Stimulated activated CD4-positive, alpha-beta T cell treated with anti-CD3 and anti-CD28 coated beads, Interleukin-15, amount 100 ng/mL, for 24 hours (primary cell): Measurements from ENCODE around the gene RNGTT.
"Not testable (repeated sequence)": the region's sequence is repeated elsewhere in the genome, so short reads cannot be mapped to it uniquely, and the experiment has no call there.

Experiments used
- DNase-seq: peaks from one replicate; pipeline ENCODE4 v3.0.0-alpha.2; 2020

RNGTT gene

DNA sequence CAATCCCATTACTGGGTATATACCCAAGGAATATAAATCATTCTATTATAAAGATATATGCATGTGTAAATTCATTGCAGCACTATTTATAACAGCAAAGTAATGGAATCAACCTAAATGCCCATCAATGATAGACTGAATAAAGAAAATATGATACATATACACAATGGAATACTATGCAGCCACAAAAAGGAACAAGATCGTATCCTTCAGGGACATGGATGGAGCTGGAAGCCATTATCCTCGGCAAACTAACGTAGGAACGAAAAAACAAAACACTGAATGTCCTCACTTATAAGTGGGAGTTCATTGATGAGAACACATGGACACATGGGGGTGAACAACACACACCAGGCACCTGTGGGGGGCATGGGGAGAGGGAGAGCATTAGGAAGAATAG lies 156.7 kb downstream of the RNGTT start:
- DNase-seq = no peak

DNA sequence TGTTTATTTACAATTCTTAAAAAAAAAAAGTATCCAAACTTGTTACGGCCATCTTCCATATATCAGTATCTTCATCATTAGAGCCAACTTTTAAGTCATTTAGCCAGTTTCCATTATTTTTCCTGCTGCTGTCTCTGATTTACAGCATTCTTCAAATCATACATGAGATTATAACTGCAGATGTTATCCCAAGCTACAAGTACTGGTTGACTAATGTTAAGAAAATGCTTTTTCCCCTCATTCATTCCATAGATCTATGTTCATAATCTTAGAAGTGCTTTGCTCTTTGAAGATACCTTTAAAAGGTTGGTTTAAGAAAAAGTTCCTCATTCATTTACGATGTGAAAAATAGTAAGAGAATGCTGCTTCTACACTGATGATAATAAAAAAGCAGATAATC lies 158.7 kb downstream of the RNGTT start:
- DNase-seq = no peak

DNA sequence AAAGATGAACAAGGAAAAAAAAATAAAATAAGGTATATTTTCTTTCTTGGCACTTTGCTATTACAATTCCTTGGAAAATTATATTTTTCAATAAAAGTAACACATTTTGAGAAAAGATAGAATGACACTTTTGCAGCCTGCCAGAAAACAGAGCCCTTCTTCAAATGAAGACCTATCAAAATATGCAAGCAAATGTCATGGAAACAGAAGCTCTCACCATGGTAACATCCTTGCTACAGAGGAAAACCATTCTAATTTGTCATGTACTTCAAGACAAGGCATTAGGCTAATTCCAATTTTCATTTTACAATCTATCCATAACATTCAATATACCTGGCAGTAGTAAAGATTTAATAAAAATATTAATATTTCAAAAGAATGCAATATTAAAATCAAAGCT lies 177.9 kb downstream of the RNGTT start:
- no peak for DNase-seq

DNA sequence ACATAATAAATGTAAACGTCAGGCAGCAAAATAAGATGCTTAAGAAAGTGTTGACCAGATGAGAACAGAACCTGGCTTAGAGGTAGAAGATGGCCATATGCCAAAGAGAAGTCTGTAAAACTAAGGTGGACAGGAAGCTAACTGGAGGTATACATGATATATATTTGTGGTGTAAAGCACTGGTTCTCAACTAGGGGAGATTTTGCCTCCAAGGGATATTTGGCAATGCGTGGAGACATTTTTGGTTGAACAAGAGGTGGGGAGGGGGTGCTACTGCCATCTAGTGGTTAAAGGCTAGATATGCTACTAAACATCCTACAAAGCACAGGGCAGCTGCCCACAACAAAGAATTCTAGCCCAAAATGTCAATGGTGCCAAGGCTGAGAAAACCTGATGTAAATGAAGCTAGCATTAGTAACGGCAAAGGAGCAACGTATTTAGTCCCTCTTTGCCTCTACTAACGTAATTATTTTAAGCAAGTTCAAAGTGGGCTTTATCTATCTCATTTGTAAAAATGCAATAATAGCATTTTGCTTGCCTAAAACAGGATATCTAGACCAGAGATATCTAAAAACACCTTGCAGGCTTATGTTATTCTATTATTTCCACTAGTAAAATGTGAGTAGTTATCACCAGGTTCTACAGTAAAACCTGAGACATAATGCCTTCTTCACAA lies 182.6 kb downstream of the RNGTT start:
- DNase-seq = peak; percentile 46

DNA sequence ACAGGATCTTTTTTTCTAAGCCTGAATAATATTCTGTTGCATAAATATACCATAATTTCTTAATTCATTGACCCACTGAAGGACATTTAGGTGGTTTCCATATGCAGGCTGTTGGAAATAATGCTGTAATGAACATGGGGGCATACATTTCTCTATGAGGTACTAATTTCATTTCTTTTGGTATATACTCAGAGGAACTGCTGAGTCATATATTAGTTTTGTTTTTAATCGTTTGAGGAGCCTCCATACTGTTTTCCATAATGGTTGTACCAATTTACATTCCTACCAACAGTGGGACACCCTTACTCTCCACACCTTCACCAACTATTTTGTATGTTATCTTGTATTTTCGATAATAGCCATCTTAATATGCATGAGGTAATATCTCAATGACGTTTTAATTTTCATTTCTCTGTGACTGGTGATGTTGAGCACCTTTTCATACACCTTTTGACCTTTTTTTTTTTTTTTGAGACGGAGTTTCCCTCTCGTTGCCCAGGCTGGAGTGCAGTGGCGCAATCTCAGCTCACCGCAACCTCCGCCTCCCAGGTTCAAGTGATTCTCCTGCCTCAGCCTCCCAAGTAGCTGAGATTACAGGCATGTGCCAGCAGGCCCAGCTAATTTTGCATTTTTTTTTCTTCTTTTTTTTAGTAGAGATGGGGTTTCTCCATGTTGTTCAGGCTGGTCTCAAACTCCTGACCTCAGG lies 187.4 kb downstream of the RNGTT start:
- DNase-seq = no peak

DNA sequence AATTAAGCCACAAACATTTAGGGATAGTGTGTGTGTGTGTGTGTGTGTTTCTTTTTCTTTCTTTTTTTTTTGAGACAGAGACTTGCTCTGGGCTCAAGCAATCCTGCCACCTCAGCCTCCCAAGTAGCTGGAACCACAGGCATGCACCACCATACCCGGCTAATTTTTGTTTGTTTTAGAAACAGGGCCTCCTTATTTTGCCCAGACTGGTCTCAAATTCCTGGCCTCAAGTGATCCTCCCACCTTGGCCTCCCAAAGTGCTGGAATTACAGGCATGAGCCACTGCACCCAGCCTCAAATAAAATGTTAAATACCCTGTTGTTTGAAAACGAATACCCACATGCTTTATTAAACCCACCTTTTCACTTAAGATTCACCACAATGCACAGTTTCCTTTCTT lies 195.3 kb downstream of the RNGTT start:
- DNase-seq = not testable (repeated sequence)

DNA sequence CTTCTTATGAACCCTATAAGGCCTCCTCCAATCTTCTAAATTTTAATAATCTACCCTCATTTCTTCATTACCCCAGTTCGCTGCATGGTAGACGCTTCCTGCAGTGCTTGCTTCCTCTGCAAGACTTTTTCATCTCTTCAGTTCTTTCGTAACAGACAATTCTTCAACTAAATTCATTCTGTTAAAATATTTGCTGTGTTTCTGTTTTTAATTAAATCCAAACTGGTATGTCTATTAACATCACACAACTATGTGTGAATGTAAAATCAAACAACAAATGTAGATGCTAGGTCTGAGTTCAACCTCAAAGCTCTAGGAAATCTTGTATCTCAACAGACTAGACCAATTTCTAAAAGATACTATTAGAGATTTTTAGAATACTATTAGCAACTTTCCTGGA lies 199.3 kb downstream of the RNGTT start:
- no peak for DNase-seq

DNA sequence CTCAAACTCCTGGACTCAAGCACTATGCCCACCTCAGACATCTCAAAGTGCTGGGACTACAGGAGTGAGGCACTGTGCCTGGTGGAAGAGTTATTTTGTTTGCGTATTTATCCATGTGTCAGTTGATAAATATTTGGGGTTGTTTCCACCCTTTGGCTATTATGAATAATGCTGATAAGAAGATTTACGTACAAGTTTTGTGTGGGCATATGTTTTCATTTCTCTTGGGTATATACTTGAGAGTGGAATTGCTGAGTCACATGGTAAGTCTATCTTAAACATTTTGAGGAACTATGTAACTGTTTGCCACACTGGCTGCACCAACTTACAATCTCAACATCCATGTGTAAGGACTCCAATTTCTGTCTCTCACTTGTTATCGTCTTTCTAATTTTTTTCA lies 200.3 kb downstream of the RNGTT start:
- no peak for DNase-seq

DNA sequence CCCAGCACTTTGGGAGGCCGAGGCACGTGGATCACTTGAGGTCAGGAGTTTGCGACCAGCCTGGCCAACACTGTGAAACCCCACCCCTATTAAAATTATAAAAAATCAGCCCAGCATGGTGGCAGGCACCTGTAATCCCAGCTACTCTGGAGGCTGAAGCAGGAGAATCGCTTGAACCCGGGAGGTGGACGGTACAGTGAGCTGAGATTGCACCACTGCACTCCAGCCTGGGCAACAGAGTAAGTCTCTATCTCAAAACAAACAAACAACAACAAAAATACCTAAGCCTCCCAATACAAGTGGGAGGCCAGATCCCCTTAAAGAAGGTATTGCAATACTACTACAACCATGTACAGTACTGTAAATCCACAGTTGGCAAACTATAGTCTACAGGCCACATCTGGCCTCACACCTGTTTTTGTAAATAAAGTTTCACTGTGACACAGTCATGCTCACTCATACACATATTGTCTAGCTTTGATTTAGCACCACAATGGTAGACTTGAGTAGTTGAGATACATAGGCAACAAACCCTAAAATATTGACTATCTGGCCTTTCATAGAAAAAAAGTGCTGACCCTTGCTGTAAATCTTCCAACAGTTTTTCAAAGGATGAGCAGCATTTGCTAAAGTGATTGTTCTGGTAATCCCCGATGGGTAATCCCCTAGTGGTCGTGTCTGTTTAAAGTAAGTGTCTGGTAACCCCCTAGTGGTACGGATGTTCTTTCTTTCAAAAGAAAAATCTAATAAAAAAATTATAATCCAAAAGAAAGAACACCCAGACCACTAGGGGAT lies 202.0 kb downstream of the RNGTT start:
- no peak for DNase-seq

DNA sequence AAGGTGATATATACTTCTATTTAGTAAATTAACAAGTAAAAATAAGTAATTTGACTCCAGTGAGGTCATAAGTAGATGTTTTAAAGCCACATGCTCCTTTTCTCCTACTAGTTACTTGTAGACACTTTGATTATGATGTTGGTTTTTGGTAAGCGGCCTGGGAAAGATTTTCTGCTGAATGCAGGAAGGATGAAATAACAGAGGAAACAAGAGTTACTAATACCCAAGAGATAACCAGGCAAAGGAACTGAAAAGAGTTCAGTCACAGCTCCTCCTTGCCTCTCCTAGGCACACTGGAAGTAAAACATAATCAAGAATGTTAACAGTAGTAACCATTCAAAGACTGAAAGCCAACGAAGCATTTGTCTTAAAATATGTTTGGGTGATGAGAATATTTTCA lies 203.3 kb downstream of the RNGTT start:
- DNase-seq = no peak

DNA sequence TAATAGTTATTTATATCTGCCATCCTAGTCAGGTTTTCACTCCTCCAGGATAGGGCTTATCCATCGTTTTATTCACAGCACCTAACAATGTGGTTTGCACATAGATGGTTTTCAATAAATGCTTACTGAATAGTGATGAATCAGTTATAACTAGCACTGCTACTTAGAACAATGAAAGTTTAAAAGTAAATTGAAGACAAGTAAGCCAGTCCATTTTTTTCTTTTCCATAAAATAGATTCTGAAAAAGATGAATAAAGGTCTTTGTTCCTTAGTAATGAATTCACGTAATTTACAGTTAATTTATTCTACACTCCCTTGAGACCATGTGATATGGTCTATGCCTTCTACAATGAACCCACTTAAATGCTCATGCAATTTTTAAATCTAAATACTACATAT lies 212.5 kb downstream of the RNGTT start:
- no peak for DNase-seq

DNA sequence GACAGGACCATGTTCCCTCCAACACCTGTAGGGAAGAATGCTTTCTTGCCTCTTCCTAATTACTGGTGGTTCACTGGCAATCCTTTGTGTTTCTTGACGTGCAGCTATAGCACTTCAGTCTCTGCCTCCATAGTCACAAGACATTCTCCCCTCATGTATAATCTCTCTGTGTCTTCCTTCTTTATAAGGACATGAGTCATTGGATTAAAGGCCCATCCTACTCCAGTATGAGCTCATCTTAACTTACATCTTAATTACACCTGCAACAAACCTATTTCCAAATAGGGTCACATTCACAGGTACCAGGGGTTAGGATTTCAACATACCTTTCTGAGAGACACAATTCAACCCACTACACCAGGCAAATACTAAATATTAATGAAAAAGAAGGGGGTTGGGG lies 213.6 kb downstream of the RNGTT start:
- no peak for DNase-seq

DNA sequence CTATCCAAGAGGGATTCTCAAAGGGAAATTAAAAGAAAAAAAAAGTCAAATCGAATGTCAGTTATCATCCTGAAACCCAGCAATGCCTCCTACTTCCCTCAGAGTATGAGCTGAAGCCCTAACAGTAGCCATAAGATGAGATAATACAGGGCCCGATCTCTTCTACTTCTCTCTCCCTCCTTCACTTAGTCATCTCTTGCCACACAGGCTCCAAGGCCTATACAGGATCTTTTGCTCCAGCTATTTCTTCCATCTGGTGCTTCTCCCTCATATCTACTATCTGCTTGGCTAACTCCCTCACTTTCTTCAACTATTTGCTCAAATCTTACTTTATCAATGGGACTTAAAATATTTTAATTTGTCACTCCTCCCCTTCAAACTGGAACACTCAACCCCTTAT lies 215.3 kb downstream of the RNGTT start:
- DNase-seq = no peak

DNA sequence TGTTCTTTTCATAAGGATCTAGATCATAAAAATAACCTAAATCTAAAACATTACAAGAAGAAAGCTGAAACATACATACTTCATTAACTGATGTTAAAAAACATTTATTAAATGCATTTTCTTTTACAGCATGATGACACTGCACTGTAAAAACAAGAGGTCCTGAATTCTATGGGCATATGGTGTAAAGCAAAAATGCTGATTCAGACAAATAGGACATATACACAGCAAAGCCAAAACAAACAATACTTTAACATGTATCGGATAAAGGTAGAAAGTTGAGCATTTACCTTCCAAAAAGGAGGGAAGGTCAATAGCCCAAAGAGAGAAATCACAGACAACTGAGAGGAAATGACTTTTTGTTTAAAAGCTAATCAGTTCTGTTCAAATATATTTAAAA lies 221.5 kb downstream of the RNGTT start:
- DNase-seq = no peak

DNA sequence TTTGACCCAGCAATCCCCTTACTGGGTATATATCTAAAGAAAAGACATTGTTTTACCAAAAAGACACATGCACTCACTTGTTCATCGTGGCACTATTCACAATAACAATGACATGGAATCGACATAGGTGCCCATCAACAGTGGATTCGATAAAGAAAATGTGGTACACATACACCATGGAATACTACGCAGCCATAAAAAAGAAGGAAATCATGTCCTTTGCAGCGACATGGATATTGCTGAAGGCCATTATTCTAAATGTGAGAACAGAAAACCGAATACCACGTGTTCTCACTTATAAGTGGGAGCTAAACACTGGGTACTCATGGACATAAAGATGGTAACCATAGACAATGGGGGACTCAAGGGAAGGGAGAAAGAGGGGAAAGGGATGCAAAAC lies 222.3 kb downstream of the RNGTT start:
- DNase-seq = no peak

DNA sequence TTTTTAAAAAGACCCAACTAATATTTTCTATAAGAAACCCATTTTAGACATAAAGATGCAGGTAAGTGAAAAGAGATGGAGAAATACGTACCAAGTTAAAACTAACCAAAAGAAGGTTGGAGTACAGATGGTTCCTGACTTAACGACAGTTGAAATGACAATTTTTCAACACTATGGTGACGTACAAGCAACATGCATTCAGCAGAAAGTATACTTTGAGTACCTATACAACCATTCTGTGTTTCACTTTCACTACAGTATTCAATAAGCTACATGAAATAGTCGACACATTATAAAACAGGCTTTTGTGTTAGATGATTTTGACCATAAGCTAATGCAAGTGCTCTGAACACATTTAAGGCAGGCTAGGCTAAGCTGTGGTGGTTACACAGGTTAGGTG lies 228.9 kb downstream of the RNGTT start:
- no peak for DNase-seq

DNA sequence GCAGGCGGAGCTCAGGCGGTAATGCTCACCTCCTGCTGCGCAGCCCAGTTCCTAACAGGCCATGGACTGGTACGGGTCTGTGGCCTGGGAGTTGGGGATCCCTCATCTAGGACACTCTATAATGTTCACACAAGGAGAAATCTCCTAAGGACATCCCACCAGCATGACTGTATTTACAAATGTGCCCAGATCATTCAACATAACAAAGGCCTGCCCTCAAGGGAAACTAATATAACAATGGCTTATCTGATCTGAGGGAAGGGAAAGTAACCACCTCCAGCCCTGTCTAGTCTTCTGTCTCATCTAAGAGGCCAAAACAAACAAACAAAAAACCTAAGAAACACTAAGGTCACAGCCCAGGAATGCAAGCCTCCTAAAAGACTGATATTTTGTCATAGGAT lies 232.8 kb downstream of the RNGTT start:
- no peak for DNase-seq

DNA sequence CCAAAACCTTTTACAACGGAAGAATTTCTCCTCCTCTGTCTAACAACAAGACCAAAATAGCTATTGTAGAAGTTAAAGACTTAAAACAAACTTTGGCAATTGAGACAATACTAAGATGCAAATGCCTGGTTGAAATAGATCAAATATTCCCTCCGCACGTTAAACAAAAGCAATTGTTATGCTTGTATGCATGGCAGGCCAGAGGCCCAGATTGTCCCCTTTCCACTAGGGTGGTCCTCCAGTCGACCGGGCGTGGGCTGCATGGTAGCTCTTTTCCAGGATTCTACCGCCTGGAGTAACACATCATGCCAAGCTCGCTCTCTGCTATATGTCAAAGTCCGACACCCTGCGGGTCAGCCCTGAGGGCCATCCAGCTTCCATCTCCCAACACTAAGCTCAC lies 234.7 kb downstream of the RNGTT start:
- no peak for DNase-seq

DNA sequence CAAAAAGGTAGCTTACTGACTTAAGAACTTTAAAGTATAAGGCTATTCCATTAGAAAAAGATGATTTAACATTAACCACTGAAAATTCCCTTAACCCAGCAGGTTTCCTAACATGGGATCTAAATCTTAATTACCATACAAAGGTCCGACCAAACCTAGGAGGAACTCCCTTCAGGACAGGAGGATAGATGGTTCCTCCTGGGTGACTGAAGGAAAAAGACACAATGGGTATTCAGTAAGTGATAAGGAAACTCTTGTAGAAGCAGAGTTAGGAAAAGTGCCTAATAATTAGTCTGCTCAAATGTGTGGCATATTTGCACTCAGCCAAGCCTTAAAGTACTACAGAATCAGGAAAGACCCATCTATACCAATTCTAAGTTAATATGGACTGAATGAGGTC lies 237.0 kb downstream of the RNGTT start:
- not testable (repeated sequence) for DNase-seq

DNA sequence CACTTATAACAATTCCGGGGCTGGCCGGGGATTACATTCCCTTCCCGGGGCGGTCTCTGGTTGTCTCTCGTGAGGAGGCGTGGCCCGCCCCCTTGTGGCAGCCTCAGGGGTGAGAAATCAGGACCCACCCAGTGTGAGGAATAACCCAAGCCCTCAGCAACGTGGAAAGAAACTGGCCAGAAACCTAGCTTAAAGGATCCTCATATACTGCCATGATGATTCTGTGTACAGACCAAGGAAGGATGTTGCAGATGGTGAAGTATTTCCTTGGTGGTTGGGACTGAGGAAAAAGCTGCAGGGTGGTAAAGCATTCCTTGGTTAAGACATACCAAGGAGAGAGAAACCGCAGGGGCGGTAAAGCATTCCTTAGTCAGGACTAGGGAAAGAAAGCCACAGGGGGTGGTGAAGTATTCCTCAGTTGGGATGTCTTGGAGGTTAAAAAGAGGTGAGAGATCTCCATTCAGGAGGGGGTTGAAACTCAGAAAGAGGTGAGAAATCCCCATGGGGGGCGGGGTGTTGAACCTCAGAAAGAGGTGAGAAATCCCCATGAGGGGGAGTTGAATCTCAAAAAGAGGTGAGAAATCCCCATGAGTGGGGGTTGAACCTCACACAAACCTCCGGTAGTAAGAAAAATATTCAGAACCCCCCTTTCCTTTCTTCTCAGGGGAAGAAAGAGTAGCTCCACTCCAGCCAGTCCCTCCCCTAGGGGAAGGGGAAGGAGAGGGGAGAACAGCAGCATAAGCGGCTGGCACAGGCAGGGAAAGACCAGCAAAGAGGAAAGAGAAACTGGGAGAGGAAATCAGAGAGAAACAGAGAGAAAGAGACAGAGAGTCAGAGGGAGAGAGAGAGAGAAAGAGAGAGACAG lies 238.1 kb downstream of the RNGTT start:
- DNase-seq = peak; percentile 44

DNA sequence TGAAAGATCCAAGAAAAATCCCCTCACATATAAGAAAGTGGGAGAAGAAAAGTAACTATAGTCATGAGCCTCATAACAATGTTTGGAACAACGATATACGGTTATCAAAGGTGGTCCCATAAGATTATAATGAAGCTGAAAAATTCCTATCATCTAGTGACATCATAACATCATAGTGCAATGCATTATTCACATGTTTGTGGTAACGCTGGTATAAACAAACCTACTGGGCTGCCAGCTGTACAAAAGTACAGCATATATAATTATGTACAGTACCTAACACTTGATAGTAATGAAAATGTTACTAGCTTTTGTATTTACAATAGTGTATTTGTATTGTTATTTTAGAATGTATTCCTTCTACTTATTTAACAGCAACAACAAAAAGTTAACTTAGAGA lies 240.7 kb downstream of the RNGTT start:
- no peak for DNase-seq

DNA sequence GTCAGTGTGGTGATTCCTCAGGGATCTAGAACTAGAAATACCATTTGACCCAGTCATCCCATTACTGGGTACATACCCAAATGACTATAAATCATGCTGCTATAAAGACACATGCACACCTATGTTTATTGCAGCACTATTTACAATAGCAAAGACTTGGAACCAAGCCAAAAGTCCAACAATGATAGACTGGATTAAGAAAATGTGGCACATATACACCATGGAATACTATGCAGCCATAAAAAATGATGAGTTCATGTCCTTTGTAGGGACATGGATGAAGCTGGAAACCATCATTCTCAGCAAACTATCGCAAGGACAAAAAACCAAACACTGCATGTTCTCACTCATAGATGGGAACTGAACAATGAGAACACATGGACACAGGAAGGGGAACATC lies 247.0 kb downstream of the RNGTT start:
- DNase-seq = not testable (repeated sequence)
